Measurements from ENCODE around the gene JAZF1.

GRCh38 chr7:27962273-27962672, 218.3 kb downstream of the JAZF1 start:
- TF ChIP-seq CTCF (IDR thresholded peaks at IDR 0.05) (no peak), POLR2AphosphoS5 (IDR thresholded peaks at IDR 0.05; ENCODE audit: insufficient read depth in 1 of 2, low read depth in 1 of 2) (no peak)
